ENCODE measurements around the gene HOMER2. TPM values are rescaled to one million over a fixed set of nuclear protein-coding genes. Genes with fewer than 3 reads are reported as not detected.

Gene HOMER2
- total RNA-seq, 1 experiment from 2014 or later = 11.1 TPM

DNA sequence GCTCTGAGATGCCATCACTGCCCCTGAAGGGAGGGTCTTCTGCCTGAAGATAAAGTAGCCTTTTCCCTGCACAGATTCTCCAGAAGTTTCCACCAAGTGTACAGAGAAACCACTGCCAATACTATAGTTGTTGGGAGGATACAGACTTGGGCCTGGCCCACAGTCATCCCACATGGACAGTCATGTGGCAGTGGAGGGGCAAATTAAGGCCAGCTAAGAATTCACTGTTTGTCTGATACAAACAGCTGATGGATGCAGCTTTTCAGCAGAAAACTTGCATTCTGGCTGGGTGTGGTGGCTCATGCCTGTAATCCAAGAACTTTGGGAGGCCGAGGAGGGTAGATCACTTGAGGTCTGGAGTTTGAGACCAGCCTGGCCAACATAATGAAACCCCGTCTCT, 22.1 kb downstream of the HOMER2 start:
- DNase-seq (ENCODE audit: low read depth) = no peak

DNA sequence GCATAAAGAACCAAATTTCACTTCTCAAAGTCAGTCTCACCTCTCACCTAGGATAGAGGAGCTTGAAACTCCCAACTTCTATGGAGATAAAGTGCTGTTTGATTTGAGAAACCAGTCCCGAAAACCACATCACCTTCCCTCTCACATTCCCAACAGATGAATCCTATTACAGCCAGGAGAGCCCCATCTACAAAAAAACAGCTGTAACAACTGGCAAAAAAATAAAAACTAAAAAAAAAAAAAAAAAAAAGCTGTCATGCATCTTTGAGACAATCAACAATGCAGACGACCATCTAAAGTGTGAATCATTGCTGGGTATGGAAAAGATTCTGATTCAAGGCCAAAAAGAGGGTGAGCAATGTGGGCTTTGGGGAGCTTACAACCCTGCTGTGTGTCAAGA, 23.8 kb downstream of the HOMER2 start:
- peak; percentile 13 for DNase-seq (ENCODE audit: low read depth)

DNA sequence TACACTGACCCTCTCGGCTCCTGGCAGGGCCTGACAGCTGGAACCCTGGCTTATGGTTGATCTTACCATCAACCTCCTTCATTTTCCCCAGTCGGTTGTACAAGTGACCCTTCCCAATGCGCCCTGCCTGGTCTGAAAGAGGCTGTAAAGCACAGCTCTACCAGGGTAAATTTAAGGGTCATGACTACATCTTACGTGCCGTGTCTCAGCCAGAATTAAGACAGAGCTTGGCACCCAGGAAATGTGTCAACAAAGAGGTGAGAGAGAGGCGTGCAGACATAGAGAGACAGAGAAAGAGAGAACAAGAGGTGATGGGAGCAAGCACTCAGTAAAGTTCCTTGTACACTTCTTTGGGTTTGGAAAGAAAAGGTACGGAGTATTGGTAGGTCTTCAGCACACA, 28.8 kb downstream of the HOMER2 start:
- no peak for DNase-seq (ENCODE audit: low read depth)

DNA sequence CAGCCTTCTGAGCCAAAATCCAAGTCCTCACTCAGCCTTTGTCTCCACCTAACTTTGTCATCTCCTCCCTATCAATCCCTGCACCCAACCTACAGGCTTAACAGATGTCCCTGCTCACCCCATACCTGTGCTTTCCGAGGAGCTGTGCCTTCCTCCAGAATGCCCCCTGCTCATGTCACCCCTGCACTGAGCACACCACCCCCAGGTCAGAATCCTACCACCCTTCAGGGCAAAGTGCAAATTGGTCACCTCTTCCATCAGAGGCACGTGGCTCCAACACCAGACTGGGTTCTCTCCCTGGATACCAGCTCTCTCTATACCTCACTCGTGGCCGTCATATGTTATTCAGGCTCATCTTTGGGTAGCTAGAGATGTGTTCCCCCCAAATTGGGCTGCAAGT, 29.8 kb downstream of the HOMER2 start:
- no peak for DNase-seq (ENCODE audit: low read depth)

DNA sequence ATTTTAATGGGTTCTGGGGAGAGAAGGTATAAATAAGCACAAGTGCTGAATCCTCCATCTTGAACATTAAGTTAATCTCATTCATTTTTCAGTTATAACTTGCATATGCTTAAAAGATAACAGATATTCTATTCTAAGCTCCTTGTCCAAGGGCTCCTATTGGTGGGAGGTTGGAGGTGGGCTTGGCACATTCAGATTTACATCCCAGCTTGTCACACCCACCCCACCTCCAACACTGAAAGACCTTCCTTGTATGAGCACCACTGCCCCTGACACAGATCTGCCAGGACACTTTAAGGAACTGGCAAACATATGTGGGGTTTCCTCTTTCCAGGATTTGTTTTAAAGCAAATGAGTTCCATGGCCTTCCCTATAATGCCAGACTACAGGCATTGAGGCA, 30.6 kb downstream of the HOMER2 start:
- DNase-seq (ENCODE audit: low read depth) = no peak

DNA sequence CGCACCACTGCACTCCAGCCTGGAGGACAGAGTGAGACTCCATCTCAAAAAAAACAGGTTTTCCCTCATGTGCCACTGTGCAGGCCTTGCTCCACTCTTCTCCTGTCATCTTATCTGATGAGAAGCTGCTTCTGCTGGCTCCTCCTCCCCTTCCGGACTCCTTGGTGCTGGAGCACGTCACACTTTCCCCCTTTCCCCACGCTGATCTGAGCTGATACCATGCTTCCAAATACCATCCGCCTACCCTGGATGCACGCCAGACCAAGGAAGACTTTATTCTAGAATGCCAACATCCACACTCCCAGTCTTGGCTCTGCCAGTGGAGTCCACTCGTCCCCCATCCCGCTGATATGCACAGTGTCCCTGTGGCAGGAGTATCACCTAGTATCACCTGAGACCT, 31.3 kb downstream of the HOMER2 start:
- DNase-seq (ENCODE audit: low read depth) = no peak

DNA sequence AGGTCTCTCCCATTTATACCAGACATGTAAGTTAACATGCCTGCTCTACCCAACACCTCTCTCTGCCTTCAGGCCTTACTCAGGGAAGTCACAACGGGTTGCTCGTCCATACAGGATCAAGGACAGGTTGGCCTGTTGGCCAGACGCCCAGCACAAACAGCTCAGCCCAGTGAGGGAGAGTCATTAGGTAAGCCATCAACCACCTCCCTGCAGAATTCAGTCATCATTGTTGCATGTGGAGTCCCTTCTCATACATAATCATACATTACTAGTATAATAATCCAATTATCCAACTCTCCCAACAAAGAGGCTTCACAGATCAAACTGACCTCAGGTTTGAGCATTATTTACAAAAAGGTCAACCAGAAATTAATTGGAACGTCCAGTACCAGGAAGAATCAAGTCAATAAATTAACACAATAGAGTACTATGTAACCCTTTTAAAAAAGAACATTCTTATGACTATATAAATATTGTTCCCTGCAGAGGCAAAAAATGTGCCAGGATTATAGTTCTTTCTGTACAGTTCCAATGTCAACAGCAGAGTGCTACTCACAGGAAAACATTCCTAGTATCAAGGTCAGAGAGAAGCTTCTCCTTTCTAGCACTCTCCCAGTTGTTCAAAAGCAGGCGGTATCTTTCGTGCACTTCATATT, 33.2 kb downstream of the HOMER2 start:
- DNase-seq (ENCODE audit: low read depth) = no peak

DNA sequence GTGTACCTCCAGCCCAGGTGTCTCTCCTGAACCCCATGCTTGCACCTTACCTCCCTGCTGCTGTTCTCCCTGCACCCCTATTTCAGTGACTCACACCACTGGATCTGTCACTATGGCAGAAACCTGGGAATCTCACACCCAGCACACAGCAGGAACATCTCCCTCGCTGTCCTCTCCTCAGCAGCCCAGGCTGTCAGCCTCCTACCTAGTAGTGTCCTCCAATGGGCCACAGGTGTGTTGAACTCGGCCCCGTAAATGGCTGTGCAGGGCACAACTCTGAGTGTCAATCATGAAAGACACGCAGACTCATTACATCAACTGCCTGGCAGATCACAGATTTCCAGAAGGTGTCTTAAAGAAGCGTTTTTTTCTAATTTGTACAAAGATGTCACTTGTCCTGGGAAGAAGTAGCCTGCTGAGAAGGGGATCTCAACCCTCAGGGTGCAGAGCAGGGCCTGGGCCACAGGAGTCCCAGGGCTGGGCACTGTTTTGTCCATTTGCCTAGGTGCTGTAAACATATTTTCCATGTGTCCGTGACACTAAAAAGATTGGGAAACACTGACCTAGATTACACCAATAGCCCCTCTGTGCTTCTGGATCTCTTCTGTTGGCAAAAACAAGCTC, 33.8 kb downstream of the HOMER2 start:
- DNase-seq (ENCODE audit: low read depth) = no peak

DNA sequence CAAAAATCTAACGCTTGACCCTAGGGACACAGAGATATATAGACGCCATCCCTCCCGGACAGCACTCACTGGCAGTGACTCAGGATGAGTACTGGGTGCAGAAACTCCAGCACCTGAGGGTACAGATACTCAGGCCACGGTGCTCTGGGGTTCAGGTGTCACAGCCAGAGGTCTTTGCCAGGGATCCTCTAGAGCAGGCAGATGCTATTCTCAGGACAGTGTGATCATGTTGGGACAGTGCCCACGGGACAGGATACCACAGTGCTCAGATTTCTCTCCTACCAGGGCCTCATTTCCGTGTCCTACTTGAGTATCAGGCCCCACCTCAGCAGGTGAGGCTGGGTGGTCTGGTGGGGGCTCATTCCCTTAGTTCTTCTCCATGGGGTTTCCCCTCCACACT, 34.4 kb downstream of the HOMER2 start:
- no peak for DNase-seq (ENCODE audit: low read depth)

DNA sequence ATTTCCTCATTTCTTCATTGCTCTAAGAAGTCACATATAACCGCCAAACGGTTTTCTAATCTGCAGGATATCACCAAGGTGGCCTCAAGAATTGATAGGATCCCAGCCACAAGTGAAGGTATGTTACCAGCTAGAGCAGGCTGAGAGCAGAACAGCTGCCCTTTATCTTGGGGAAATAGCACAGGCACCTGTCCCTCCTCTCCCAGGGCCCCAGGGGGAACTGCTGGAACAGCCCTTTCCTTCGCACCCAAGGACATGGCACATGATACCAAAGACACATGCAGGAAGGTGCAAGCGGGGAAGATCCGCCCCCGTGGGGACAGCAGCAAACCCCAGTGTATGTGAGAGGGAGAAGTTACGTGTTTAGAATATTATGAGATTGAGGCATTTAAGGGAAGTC, 35.3 kb downstream of the HOMER2 start:
- no peak for DNase-seq (ENCODE audit: low read depth)

DNA sequence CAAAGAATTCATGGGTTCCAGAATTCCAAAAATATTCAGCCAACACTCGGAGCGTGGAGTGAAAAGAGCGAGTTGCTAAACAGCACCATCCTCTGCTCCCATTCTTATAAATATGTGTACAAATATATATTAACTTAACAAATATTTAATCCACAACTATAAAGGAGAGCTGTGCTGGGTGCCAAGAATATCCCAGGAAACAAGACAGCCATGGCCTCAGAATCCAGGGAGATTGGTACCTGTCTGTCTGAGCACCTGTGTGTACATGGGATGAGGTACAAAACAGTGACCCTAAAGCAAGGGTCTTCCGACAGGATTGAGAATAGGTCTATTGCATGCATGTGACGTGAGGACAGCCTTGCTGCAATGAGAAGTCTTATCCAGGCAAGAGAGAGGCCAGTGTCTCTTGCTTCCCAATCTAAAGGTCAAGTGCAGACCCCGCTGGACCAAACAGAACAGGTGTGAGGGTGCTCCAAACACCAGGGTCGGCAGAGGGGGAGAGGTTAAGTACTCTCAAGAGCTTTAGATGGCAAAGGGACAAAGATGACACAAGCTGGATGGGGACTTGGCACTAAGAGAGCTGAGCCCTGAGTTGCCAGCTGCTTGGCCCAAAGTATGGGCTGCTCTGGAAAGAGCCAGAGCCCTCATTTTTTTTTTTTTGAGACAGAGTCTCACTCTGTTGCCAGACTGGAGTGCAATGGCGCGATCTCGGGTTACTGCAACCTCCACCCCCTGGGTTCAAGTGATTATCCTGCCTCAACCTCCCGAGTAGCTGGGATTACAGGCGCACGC, 36.2 kb downstream of the HOMER2 start:
- no peak for DNase-seq (ENCODE audit: low read depth)

DNA sequence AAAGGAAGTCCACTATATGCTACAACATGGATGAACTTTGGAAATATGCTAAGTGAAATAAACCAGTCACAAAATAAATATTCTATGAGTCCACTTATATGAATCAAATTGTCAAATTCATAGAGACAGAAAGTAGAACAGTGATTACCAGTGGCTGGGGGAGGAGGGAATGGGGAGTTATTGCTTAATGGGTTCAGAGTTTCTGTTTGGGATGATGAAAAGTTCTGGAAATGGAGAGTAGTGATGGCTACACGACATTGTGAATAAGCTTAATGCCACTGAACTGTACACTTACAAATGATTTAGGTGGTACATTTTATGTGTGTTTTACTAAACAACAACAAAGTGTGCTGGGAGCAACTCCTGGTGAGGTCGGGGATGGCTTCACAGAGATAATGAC, 38.1 kb downstream of the HOMER2 start:
- no peak for DNase-seq (ENCODE audit: low read depth)

DNA sequence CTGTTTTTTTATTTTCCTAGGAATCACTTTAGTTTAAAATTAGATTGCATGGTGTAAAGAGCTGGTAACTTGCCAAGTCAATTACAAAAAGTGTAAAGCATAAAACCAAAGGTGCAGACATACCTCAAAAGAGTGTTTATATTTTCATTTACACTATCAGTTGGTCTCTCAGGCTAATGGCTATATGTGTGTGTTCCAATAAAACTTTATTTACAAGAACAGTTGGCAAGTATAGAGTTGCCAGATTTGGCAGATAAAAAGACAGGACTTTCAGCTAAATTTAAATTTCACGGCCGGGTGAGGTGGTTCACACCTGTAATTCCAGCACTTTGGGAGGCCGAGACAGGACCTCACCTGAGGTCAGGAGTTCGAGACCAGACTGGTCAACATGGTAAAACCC, 41.1 kb downstream of the HOMER2 start:
- no peak for DNase-seq (ENCODE audit: low read depth)

DNA sequence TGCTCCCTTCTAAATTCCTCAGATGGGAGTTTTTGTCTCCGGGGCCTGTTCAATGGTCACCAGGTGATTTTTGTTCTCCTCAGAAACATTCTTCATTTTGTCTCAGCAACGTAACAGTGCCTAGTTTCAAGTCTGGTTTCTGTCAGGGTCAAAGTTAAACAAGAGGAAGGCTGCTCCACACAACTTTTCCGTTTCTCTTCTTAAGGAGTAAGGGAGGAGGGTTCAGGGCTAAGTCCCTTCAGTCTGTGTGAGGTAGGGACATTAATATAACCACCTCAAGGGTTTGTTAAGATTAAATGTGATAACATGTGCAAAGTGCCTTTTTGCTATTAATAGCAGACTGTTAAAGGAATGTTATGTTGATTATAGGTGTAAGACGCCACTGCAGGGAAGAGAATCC, 41.8 kb downstream of the HOMER2 start:
- DNase-seq (ENCODE audit: low read depth) = no peak

DNA sequence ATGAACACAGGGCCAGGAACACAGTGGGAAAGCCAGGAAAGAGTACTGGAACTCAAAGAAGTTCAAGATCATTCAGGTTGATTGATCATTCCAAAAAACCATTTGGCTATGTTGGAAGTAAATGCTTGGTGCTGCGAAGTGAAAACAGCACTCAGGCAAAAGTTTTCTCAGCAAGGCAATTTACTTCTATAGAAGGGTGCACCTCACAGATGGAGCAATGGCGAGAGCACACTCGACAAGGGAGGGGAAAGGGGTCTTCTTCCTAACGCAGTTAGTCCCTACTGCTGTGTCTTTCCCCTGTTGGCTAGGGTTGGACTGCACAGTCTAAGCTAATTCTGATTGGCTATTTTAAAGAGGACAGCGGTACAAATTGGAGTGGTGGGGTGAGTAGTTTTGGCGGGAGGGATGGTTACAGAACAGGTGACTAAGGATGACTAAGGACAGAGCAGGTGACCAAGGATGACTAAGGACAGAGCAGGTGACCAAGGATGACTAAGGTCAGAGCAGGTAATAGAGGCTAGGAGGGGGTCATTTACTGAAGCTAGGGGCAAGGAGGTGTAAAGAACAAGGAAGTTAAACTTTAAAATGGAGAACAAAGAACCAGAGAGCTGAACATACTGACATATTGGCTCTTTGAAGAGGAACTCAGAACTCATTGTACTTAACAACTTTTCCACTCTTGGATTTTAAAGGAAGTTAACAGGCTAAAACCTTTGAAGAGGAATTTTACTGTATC, 43.3 kb downstream of the HOMER2 start:
- DNase-seq (ENCODE audit: low read depth) = no peak

DNA sequence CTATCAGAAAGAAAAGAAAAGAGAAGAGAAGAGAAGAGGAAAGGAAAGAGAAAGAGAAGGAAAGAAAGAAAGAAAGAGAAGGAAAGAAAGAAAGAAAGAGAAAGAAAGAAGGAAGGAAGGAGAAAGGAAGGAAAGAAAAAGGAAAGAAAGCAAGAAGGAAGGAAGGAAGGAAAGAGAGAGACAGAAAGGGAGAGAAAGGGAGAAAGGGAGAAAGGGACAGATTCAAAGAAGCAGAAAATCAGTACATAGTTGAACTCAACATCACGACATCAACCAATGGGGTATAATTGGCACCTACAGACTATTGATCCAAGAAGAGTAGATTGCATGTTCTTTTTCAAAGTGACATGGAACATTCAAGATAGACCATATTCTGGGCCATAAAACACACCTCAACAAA, 45.2 kb downstream of the HOMER2 start:
- no peak for DNase-seq (ENCODE audit: low read depth)

DNA sequence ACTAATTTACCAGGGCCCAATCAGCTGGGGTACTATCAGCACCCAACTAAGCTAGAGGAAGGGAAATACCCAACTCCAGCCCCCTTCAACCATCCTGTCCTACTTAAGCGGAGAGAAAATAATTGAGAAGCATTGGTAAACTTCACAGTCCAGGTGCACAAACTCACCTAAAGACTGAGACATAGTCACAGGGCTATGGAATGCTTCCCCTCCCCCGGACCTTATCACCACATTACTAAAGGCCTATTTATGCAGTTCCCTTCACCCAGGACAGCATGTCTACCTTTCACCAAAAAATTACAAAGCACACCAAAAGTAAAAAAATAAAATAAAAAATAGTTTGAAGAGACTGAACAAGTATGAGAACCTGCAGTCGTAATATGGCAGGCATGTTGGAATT, 47.9 kb downstream of the HOMER2 start:
- no peak for DNase-seq (ENCODE audit: low read depth)

DNA sequence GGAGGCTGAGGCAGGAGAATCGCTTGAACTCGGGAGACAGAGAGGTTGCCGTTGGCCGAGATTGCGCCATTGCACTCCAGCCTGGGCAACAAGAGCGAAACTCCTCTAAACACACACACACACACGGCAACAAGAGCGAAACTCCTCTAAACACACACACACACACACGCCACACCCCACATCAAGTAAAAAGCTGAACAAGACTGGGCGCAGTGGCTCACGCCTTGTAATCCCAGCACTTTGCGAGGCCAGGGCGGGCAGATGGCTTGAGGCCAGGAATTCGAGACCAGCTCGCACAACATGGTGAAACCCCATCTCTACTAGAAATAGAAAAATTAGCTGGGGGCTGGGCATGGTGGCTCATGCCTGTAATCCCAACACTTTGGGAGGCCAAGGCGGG, 49.0 kb downstream of the HOMER2 start:
- DNase-seq (ENCODE audit: low read depth) = no peak

DNA sequence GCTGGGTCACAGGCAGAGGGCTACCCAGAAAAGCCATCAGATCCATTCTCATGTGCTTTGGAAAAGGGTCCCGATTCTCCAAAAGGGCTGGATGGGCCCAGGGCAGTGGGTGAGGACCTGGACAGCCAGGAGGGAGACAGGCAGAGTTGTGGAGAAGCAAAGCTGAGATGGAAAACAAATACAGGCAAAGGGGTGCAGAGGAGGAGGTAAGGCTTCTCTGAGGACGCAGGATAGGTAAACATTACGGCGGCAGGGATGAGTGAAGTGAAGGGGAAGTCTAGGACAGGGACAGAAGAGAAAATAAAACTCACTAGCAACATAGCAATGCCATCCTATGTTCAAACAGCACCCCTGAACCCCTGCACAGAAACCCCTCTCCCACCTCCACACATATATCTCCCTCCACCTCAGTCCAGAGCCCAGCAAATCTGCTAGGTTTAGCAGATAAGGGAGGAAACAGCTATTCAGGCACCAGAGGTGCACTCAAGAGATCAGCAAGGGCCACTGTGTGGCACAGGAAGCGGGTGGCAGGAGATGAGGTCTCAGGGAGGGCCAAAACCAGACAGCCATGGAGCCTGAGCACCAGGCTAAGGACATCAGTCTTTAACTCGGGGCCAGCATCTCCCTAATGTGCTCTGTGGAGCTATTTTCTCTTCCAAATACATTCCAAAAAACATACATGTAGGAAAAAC, 51.3 kb downstream of the HOMER2 start:
- DNase-seq (ENCODE audit: low read depth) = no peak

DNA sequence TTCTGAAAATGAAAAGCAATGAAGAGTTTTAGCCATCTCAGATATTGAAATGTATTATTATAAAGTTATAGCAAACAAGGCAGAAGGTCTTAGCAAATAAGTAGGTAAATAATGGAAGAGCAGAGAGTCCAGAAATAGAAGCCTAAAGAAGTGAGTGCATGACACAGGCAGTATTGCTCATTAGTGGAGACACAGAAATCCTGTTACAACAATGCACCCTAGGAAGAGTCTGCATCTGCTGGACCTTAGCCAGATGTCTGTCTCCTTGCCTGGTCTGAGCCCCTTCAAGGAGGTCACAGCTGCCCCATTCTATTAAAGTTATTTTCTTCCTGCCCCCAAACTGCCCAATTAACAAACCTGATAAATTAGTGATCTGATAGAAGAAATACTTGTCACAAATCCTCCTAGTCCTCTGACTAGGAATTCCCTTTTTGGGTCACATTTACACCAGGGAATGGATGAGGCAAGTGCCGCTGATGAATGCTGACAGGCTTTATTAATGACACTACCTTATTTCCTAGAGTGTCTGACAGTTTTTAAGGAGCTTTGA, 51.9 kb downstream of the HOMER2 start:
- no peak for DNase-seq (ENCODE audit: low read depth)

DNA sequence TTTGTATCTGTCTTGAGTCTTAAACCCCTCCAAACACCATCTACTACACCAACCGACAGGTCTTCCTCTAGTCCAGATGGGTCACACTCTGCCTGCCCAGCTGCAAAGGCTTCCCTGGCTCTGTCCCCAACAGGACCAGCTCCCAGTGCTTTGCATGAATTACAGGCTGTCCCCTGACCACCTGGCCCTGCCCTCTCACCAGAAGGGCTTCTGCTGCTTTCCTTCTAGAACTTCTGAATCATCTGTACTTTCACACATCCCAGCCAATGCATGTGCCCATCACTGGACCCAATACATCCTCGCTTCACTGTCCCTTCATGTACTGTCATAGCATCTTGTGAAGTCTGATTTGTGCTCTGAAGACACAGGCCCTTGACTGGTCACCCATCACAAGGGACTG, 53.6 kb downstream of the HOMER2 start:
- DNase-seq (ENCODE audit: low read depth) = no peak

DNA sequence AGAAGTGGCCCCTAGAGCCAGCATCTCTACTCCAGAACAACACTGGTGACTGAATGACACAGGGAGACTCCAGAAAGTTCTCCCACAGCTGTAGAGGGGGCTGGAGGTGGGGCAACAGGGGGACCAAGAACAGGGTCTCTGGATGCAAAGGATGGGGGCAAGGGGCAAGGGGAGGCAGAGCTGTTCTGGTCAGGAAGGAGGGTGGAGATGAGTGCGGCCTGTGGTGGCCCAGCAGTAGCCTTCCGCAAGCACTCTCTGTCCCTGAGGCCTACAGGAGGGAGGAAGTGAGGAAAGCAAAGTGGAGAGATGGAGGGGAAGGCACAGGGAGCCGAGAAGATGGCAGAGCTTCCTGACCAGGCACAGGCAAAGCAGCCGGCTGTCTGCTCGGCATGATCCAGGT, 56.5 kb downstream of the HOMER2 start:
- DNase-seq (ENCODE audit: low read depth) = no peak
